ENCODE results near the gene TIMP2.

- TF ChIP-seq CTCF (conservative IDR thresholded peaks at IDR 0.05; ENCODE audit: low read length) (no peak), EZH2phosphoT487 (IDR thresholded peaks at IDR 0.05; ENCODE audit: borderline replicate concordance, low read depth, low read length) (no peak)
Measured at GRCh38 chr17:78873519-78874340, 51.5 kb downstream of the TIMP2 start.

All from OCI-LY7 (cell line).